H9 (cell line): ENCODE results near the gene TFAP2E. TPM values are rescaled to one million over a fixed set of nuclear protein-coding genes. Genes with fewer than 3 reads are reported as not detected.
A peak's percentile ranks its signal among the peaks of the same experiment; 100 is the strongest.

Experiments used
- DNase-seq: peaks from one replicate; pipeline ENCODE4 v3.0.0-alpha.2; 2017
- H2AFZ ChIP-seq: one replicate; pipeline ENCODE4 v1.6.1; 2013; ENCODE audit warnings: mild to moderate bottlenecking, low read length, control low read depth, moderate library complexity
- H2AK5ac ChIP-seq: 2 replicates; pipeline ENCODE4 v1.6.1; 2013; ENCODE audit warnings: low read length, control low read depth, mixed read lengths; ENCODE audit not compliant: insufficient read length
- H2BK120ac ChIP-seq: one replicate; pipeline ENCODE4 v1.6.1; 2013; ENCODE audit warnings: low read depth, mild to moderate bottlenecking, low read length, control low read depth, inconsistent platforms; ENCODE audit not compliant: poor library complexity, severe bottlenecking
- H2BK12ac ChIP-seq: 2 replicates; pipeline ENCODE4 v1.6.1; 2013; ENCODE audit warnings: low read length, control low read depth, mixed read lengths, low read depth; ENCODE audit not compliant: insufficient read length
- H2BK15ac ChIP-seq: 2 replicates; pipeline ENCODE4 v1.6.1; 2013; ENCODE audit warnings: low read depth, low read length, control low read depth
- H2BK20ac ChIP-seq: one replicate; pipeline ENCODE4 v1.6.1; 2013; ENCODE audit warnings: low read depth, mild to moderate bottlenecking, low read length, control low read depth, inconsistent platforms; ENCODE audit not compliant: poor library complexity, severe bottlenecking
- H2BK5ac ChIP-seq: 2 replicates; pipeline ENCODE4 v1.6.1; 2013; ENCODE audit warnings: low read length, control low read depth, mixed read lengths; ENCODE audit not compliant: insufficient read length
- H3K14ac ChIP-seq: 2 replicates; pipeline ENCODE4 v1.6.1; 2013; ENCODE audit warnings: low read length, control low read depth; ENCODE audit not compliant: insufficient read depth
- H3K18ac ChIP-seq: 2 replicates; pipeline ENCODE4 v1.6.1; 2013; ENCODE audit warnings: low read depth, mild to moderate bottlenecking, mixed read lengths, low read length, control low read depth; ENCODE audit not compliant: insufficient read length
- H3K23ac ChIP-seq: 2 replicates; pipeline ENCODE4 v1.6.1; 2013; ENCODE audit warnings: low read length, control low read depth, mixed read lengths, low read depth; ENCODE audit not compliant: insufficient read length
- H3K23me2 ChIP-seq: 2 replicates; pipeline ENCODE4 v1.6.1; 2013; ENCODE audit warnings: low read depth, mild to moderate bottlenecking, mixed read lengths, low read length, control low read depth; ENCODE audit not compliant: insufficient read length, poor library complexity, severe bottlenecking
- H3K27ac ChIP-seq: 2 replicates; pipeline ENCODE4 v1.5.1; 2013; ENCODE audit warnings: low read length, control low read depth, mixed read lengths, low read depth; ENCODE audit not compliant: insufficient read length
- H3K27me3 ChIP-seq: 2 replicates; pipeline ENCODE4 v1.6.1; 2013; ENCODE audit warnings: low read length, control low read depth, inconsistent platforms; ENCODE audit not compliant: insufficient read depth
- H3K4ac ChIP-seq: 2 replicates; pipeline ENCODE4 v1.6.1; 2013; ENCODE audit warnings: low read depth, mild to moderate bottlenecking, control low read depth, inconsistent platforms, low read length, moderate library complexity
- H3K4me1 ChIP-seq: 2 replicates; pipeline ENCODE4 v1.6.1; 2013; ENCODE audit warnings: low read length, control low read depth, inconsistent platforms; ENCODE audit not compliant: insufficient read depth
- H3K4me2 ChIP-seq: 2 replicates; pipeline ENCODE4 v1.6.1; 2013; ENCODE audit warnings: low read length, control low read depth, mixed read lengths; ENCODE audit not compliant: insufficient read length, insufficient read depth
- H3K56ac ChIP-seq: 2 replicates; pipeline ENCODE4 v1.6.1; 2013; ENCODE audit warnings: low read depth, mild to moderate bottlenecking, mixed read lengths, low read length, control low read depth; ENCODE audit not compliant: insufficient read length
- H3K79me1 ChIP-seq: 2 replicates; pipeline ENCODE4 v1.6.1; 2013; ENCODE audit warnings: low read depth, mild to moderate bottlenecking, moderate library complexity, low read length, control low read depth, inconsistent platforms; ENCODE audit not compliant: insufficient read depth, poor library complexity, severe bottlenecking
- H3K79me2 ChIP-seq: 2 replicates; pipeline ENCODE4 v1.6.1; 2013; ENCODE audit warnings: low read length, control low read depth, inconsistent platforms; ENCODE audit not compliant: insufficient read depth
- H3K9ac ChIP-seq: 2 replicates; pipeline ENCODE4 v1.6.1; 2013; ENCODE audit warnings: low read length, control low read depth, mixed read lengths; ENCODE audit not compliant: insufficient read length; ENCODE audit errors: extremely low read depth
- H3K9me3 ChIP-seq: one replicate; pipeline ENCODE4 v1.6.1; 2013; ENCODE audit warnings: low read depth, low read length, inconsistent platforms; ENCODE audit not compliant: control insufficient read depth
- H3T11ph ChIP-seq: one replicate; pipeline ENCODE4 v1.6.1; 2013; ENCODE audit warnings: mild to moderate bottlenecking, low read length, control low read depth, inconsistent platforms
- H4K20me1 ChIP-seq: one replicate; pipeline ENCODE4 v1.6.1; 2013; ENCODE audit not compliant: control insufficient read depth, insufficient read length, insufficient read depth
- H4K5ac ChIP-seq: 2 replicates; pipeline ENCODE4 v1.6.1; 2013; ENCODE audit warnings: low read depth, mild to moderate bottlenecking, mixed read lengths, low read length, control low read depth; ENCODE audit not compliant: insufficient read length
- H4K8ac ChIP-seq: replicated peaks from 2 replicates; pipeline ENCODE4 v1.6.1; 2013; ENCODE audit warnings: low read length, control low read depth, mixed read lengths, low read depth; ENCODE audit not compliant: insufficient read length
- H4K91ac ChIP-seq: 2 replicates; pipeline ENCODE4 v1.6.1; 2013; ENCODE audit warnings: low read depth, mild to moderate bottlenecking, moderate library complexity, mixed read lengths, low read length, control low read depth; ENCODE audit not compliant: insufficient read length
- H3K27ac Mint-ChIP-seq, 3 experiments: 2 replicates in 2 of 3; 3 replicates in 1 of 3; pipeline ENCODE4 v1.8.0; 2020 to 2021; ENCODE audit warnings: mixed read lengths in 3 of 3, mild to moderate bottlenecking in 1 of 3, moderate library complexity in 1 of 3
- H3K27me3 Mint-ChIP-seq: 2 replicates; pipeline ENCODE4 v1.8.0; 2021; ENCODE audit warnings: low read depth, mild to moderate bottlenecking, moderate library complexity, mixed read lengths
- H3K36me3 Mint-ChIP-seq, 3 experiments: 2 replicates in 2 of 3; 3 replicates in 1 of 3; pipeline ENCODE4 v1.8.0; 2020 to 2021; ENCODE audit warnings: low read depth in 3 of 3, mixed read lengths in 3 of 3; ENCODE audit not compliant: insufficient read depth in 1 of 3
- H3K4me1 Mint-ChIP-seq, 2 experiments: 2 replicates each; pipeline ENCODE4 v1.8.0; 2020; ENCODE audit warnings: mixed read lengths in 2 of 2
- H3K4me3 Mint-ChIP-seq, 2 experiments: 2 replicates in 1 of 2; 3 replicates in 1 of 2; pipeline ENCODE4 v1.8.0; 2020 to 2021; ENCODE audit warnings: mild to moderate bottlenecking in 2 of 2, mixed read lengths in 2 of 2, moderate library complexity in 1 of 2
- H3K9me3 Mint-ChIP-seq, 2 experiments: 2 replicates in 1 of 2; 3 replicates in 1 of 2; pipeline ENCODE4 v1.8.0; 2020; ENCODE audit warnings: mild to moderate bottlenecking in 2 of 2, mixed read lengths in 2 of 2, moderate library complexity in 1 of 2
- WGBS: extraction: QIAGEN DNeasy Blood & Tissue Kit; methylation state at CpG from one replicate; pipeline ENCODE4 v1.1.7; 2013; ENCODE audit warnings: missing lambda C conversion rate, low lambda C conversion rate, mixed read lengths; ENCODE audit not compliant: insufficient read length; ENCODE audit errors: extremely low coverage; 5-methylcytosine and 5-hydroxymethylcytosine counted together
- total RNA-seq: library from RNA; stranded (reverse); gene quantifications from 2 replicates; pipeline ENCODE4 v1.2.1, GENCODE V29; 2021
- TF ChIP-seq, protein P1 (sequence below): fragments of 200-600 bp; sonication (generic); conservative IDR thresholded peaks from 3 replicates; pipeline ENCODE4 v1.8.0; 2021; ENCODE audit warnings: antibody characterized with exemption, mild to moderate bottlenecking

TFAP2E gene
- total RNA-seq, 1 experiment from 2014 or later, result 0.70 TPM

DNA sequence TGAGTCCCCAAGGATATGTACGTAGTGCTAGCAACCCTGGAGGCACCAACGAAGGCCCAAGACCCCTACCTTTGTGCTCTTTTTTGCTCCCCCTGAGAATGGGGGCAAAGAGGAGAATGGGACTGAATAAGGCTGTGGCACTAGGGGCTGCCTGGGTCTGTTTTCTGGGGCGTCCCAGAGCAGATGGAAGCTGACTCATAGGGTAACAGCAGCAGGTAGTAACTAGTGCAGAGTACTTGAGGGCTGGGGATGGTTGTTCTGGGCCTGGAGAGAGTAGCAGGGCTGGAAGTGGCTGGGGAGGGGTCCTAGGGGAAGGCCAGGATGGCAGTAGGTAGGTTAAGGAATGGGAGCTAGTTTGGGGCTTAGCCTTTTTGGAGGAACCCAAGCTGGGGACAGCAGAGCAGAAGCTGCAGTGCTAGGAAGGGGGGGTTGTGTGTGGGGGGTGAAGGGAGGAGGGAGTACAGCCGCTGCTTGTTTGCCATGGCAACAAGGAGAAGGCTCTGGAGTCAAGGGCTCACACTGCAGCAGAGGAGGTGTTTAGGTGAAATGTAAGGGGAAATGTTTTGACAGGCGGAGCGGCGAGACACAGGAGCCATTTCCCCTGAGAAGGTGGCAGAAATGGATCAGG is 13.7 kb upstream of the TFAP2E start:
- peaks cover 21% of the 10 kb centered on the region for H3K23me2 ChIP-seq
- no peak overlapping the region for H3K23ac ChIP-seq
- Mint-ChIP-seq H3K4me1 (peaks cover 33 to 42% of the 10 kb centered on the region in 2 experiments), H3K36me3 (peaks cover 21 to 48% (median 38%) of the 10 kb centered on the region in 3 experiments; a peak in 6 of 7 replicates), H3K4me3 (peak overlapping the region; percentile 91 to 98), H3K27me3 (no peaks in the 10 kb centered on the region), H3K9me3 (peaks cover 0 to 4% of the 10 kb centered on the region in 2 experiments; a peak in 2 of 5 replicates), H3K27ac (peak overlapping the region in 2 of 3 experiments; percentile 7 to 16; a peak in 3 of 7 replicates)
- no peak for DNase-seq
- H3K4ac ChIP-seq, result no peak overlapping the region
- H3K18ac ChIP-seq, result no peak overlapping the region
- H4K8ac ChIP-seq, result no peak overlapping the region
- H4K91ac ChIP-seq, result no peak overlapping the region
- no peak overlapping the region for H3K4me2 ChIP-seq
- no peak overlapping the region for H2BK15ac ChIP-seq
- H4K20me1 ChIP-seq, result no peaks in the 10 kb centered on the region
- no peak overlapping the region for H3K9ac ChIP-seq
- H3K14ac ChIP-seq, result no peak overlapping the region
- no peak overlapping the region for H3K27ac ChIP-seq
- no peaks in the 10 kb centered on the region for H3K9me3 ChIP-seq
- no CpG with 5 or more reads among the region's 7 CpGs for WGBS
- H2AK5ac ChIP-seq, result no peak overlapping the region
- H2BK5ac ChIP-seq, result no peak overlapping the region
- H2BK12ac ChIP-seq, result no peak overlapping the region
- no peak overlapping the region for H4K5ac ChIP-seq
- H3K56ac ChIP-seq, result no peak overlapping the region
- H2AFZ ChIP-seq, result no peak overlapping the region
- no peaks in the 10 kb centered on the region for H3K79me1 ChIP-seq
- H3K27me3 ChIP-seq, result no peaks in the 10 kb centered on the region
- no peak overlapping the region for H3T11ph ChIP-seq
- no peak overlapping the region for H2BK20ac ChIP-seq
- H2BK120ac ChIP-seq, result no peak overlapping the region
- TF ChIP-seq, protein P1, sequence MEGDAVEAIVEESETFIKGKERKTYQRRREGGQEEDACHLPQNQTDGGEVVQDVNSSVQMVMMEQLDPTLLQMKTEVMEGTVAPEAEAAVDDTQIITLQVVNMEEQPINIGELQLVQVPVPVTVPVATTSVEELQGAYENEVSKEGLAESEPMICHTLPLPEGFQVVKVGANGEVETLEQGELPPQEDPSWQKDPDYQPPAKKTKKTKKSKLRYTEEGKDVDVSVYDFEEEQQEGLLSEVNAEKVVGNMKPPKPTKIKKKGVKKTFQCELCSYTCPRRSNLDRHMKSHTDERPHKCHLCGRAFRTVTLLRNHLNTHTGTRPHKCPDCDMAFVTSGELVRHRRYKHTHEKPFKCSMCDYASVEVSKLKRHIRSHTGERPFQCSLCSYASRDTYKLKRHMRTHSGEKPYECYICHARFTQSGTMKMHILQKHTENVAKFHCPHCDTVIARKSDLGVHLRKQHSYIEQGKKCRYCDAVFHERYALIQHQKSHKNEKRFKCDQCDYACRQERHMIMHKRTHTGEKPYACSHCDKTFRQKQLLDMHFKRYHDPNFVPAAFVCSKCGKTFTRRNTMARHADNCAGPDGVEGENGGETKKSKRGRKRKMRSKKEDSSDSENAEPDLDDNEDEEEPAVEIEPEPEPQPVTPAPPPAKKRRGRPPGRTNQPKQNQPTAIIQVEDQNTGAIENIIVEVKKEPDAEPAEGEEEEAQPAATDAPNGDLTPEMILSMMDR, result no peak
- H3K4me1 ChIP-seq, result peaks cover 6% of the 10 kb centered on the region; the same call in 1 of the 2 replicates
- peaks cover 6% of the 10 kb centered on the region; the same call in 1 of the 2 replicates for H3K79me2 ChIP-seq
